Kidney (tissue), 2 donors: ENCODE measurements around the gene ATP4A. TPM values are rescaled to one million over a fixed set of nuclear protein-coding genes. Genes with fewer than 3 reads are reported as not detected.

Experiments used
- polyA plus RNA-seq: library from polyadenylated mRNA; stranded (reverse); fragments of 350-450 nt; fragmentation: Illumina TruSeq; extraction: RNeasy Lipid Tissue Mini Kit (QIAGEN cat#74804); gene quantifications from one replicate; pipeline ENCODE4 v1.2.3, GENCODE V29; 2014; ENCODE audit warnings: low read depth, low replicate concordance; ENCODE audit not compliant: insufficient read depth
- total RNA-seq: library from RNA; stranded (reverse); fragmentation: NEBNext Ultra II Directional; extraction: Animal tissue kit (Norgen Biotek cat#: 25700); gene quantifications from one replicate; pipeline ENCODE4 v1.2.1, GENCODE V29; 2021
- donor health status: DM: yes; HTN: yes; CAD: no.

ATP4A gene
- total and polyA plus RNA-seq, 2 donors from 2014 or later, result not detected

Other genes starting within 250 kb of the ATP4A start
- 15.4 TPM for gene CD22, start 234.5 kb downstream of the ATP4A start, total RNA-seq
- 0.82 TPM for gene CD22, start 234.5 kb downstream of the ATP4A start, polyA plus RNA-seq
- gene FFAR1, start 215.8 kb downstream of the ATP4A start, total RNA-seq, result not detected
- gene FFAR1, start 215.8 kb downstream of the ATP4A start, polyA plus RNA-seq, result not detected
- not detected for gene FFAR3, start 205.2 kb downstream of the ATP4A start, total RNA-seq
- gene FFAR3, start 205.2 kb downstream of the ATP4A start, polyA plus RNA-seq, result not detected
- gene GPR42, start 192.6 kb downstream of the ATP4A start, total RNA-seq, result not detected
- gene GPR42, start 192.6 kb downstream of the ATP4A start, polyA plus RNA-seq, result not detected
- 0.22 TPM for gene FFAR2, start 115.4 kb downstream of the ATP4A start, total RNA-seq
- gene FFAR2, start 115.4 kb downstream of the ATP4A start, polyA plus RNA-seq, result not detected
- gene KRTDAP, start 73.2 kb downstream of the ATP4A start, total RNA-seq, result not detected
- gene KRTDAP, start 73.2 kb downstream of the ATP4A start, polyA plus RNA-seq, result not detected
- 150 TPM for gene DMKN, start 50.0 kb downstream of the ATP4A start, total RNA-seq
- gene DMKN, start 50.0 kb downstream of the ATP4A start, polyA plus RNA-seq, result 137 TPM
- not detected for gene SBSN, start 35.3 kb downstream of the ATP4A start, total RNA-seq
- gene SBSN, start 35.3 kb downstream of the ATP4A start, polyA plus RNA-seq, result not detected
- not detected for gene GAPDHS, start 30.2 kb downstream of the ATP4A start, total RNA-seq
- gene GAPDHS, start 30.2 kb downstream of the ATP4A start, polyA plus RNA-seq, result not detected
- 76.9 TPM for gene TMEM147, start 18.0 kb downstream of the ATP4A start, total RNA-seq
- 233 TPM for gene TMEM147, start 18.0 kb downstream of the ATP4A start, polyA plus RNA-seq
- gene PMIS2, start 22.5 kb upstream of the ATP4A start, total RNA-seq, result not detected
- not detected for gene PMIS2, start 22.5 kb upstream of the ATP4A start, polyA plus RNA-seq
- 15.9 TPM for gene HAUS5, start 49.1 kb upstream of the ATP4A start, total RNA-seq
- 6.8 TPM for gene HAUS5, start 49.1 kb upstream of the ATP4A start, polyA plus RNA-seq
- gene RBM42, start 65.4 kb upstream of the ATP4A start, total RNA-seq, result 77.6 TPM
- 78.1 TPM for gene RBM42, start 65.4 kb upstream of the ATP4A start, polyA plus RNA-seq
- gene ETV2, start 78.1 kb upstream of the ATP4A start, total RNA-seq, result 0.38 TPM
- gene ETV2, start 78.1 kb upstream of the ATP4A start, polyA plus RNA-seq, result 3.3 TPM
- 323 TPM for gene COX6B1, start 84.7 kb upstream of the ATP4A start, total RNA-seq
- gene COX6B1, start 84.7 kb upstream of the ATP4A start, polyA plus RNA-seq, result 1,951 TPM
- not detected for gene UPK1A, start 102.9 kb upstream of the ATP4A start, total RNA-seq
- 0.32 TPM for gene UPK1A, start 102.9 kb upstream of the ATP4A start, polyA plus RNA-seq
- gene ZBTB32, start 140.9 kb upstream of the ATP4A start, total RNA-seq, result 1.8 TPM
- gene ZBTB32, start 140.9 kb upstream of the ATP4A start, polyA plus RNA-seq, result not detected
- gene KMT2B, start 154.3 kb upstream of the ATP4A start, total RNA-seq, result 40.8 TPM
- gene KMT2B, start 154.3 kb upstream of the ATP4A start, polyA plus RNA-seq, result 14.8 TPM
- gene IGFLR1, start 178.8 kb upstream of the ATP4A start, total RNA-seq, result 22.3 TPM
- 26.0 TPM for gene IGFLR1, start 178.8 kb upstream of the ATP4A start, polyA plus RNA-seq
- 27.4 TPM for gene U2AF1L4, start 181.8 kb upstream of the ATP4A start, total RNA-seq
- gene U2AF1L4, start 181.8 kb upstream of the ATP4A start, polyA plus RNA-seq, result 47.7 TPM
- 84.0 TPM for gene PSENEN, start 182.0 kb upstream of the ATP4A start, total RNA-seq
- gene PSENEN, start 182.0 kb upstream of the ATP4A start, polyA plus RNA-seq, result 185 TPM
- gene LIN37, start 184.9 kb upstream of the ATP4A start, total RNA-seq, result 11.2 TPM
- 11.4 TPM for gene LIN37, start 184.9 kb upstream of the ATP4A start, polyA plus RNA-seq
- gene HSPB6, start 193.4 kb upstream of the ATP4A start, total RNA-seq, result 64.3 TPM
- gene HSPB6, start 193.4 kb upstream of the ATP4A start, polyA plus RNA-seq, result 53.1 TPM
- 34.9 TPM for gene PROSER3, start 194.5 kb upstream of the ATP4A start, total RNA-seq
- gene PROSER3, start 194.5 kb upstream of the ATP4A start, polyA plus RNA-seq, result 2.8 TPM
- gene ARHGAP33, start 211.9 kb upstream of the ATP4A start, total RNA-seq, result 18.5 TPM
- 5.6 TPM for gene ARHGAP33, start 211.9 kb upstream of the ATP4A start, polyA plus RNA-seq
- 9.0 TPM for gene PRODH2, start 249.2 kb upstream of the ATP4A start, total RNA-seq
- 409 TPM for gene PRODH2, start 249.2 kb upstream of the ATP4A start, polyA plus RNA-seq